Measurements from ENCODE around the gene CEP57.
"Not testable (repeated sequence)": the region's sequence is repeated elsewhere in the genome, so short reads cannot be mapped to it uniquely, and the experiment has no call there.

The CEP57 gene

DNA sequence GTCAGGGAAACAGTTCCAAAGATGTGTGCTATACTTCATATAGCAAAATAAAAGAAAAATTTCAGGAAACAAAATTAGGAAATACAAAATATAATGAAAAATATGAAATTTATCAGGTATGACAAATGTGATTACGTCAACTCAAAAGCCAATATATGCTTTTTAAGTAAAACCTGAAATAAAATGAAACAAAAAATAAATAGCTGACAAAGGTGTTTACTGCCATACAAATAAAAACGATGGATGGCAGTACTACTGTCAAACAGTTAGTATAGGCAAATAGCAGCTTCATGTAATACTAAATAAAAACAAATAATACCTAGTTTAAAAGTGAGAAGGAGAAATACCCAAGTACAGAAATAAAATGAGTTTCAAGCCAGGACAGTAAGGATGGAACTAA is 13.7 kb downstream of the CEP57 start:
- no peak overlapping the region for H3K4me3 ChIP-seq
- no peaks in the 10 kb centered on the region for H3K27me3 ChIP-seq
- peaks cover 0 to 5% (median 0%) of the 10 kb centered on the region in 4 donors for H3K4me1 ChIP-seq
- DNase-seq: no peak
- H3K27ac ChIP-seq: no peak overlapping the region
- peaks cover 10 to 23% (median 22%) of the 10 kb centered on the region in 3 donors for H3K36me3 ChIP-seq
- TF ChIP-seq, protein P1, sequence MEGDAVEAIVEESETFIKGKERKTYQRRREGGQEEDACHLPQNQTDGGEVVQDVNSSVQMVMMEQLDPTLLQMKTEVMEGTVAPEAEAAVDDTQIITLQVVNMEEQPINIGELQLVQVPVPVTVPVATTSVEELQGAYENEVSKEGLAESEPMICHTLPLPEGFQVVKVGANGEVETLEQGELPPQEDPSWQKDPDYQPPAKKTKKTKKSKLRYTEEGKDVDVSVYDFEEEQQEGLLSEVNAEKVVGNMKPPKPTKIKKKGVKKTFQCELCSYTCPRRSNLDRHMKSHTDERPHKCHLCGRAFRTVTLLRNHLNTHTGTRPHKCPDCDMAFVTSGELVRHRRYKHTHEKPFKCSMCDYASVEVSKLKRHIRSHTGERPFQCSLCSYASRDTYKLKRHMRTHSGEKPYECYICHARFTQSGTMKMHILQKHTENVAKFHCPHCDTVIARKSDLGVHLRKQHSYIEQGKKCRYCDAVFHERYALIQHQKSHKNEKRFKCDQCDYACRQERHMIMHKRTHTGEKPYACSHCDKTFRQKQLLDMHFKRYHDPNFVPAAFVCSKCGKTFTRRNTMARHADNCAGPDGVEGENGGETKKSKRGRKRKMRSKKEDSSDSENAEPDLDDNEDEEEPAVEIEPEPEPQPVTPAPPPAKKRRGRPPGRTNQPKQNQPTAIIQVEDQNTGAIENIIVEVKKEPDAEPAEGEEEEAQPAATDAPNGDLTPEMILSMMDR (IDR thresholded peaks at IDR 0.05): no peak
- no peaks in the 10 kb centered on the region for H3K9me3 ChIP-seq
- intact Hi-C loops (cut with DNase I; ENCODE audit: low total_unique reads): no loop called here

DNA sequence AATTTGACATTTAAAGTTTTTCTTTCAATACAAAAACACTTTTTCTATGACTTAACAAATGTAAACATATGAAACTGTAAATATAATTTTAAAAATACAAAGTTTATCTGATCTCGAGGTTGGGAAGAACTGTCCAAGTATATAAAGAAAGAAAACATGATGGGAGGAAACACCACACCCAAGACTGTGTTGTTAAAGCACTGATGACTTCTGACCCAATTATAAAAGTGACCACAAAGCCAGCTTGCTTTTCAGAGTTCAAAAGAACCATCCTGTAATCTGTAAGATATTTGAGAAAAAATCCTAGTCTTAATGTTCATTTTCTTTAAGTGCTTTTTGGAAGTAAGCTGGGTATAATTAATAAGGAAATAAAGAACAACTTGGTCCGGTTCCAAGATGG is 15.6 kb downstream of the CEP57 start:
- intact Hi-C loops (cut with DNase I; ENCODE audit: low total_unique reads): no loop called here
- TF ChIP-seq, protein P1 (IDR thresholded peaks at IDR 0.05): no peak
- no peak overlapping the region for H3K27ac ChIP-seq
- H3K4me3 ChIP-seq: no peak overlapping the region
- H3K9me3 ChIP-seq: no peaks in the 10 kb centered on the region
- no peak for DNase-seq
- peaks cover 0 to 5% (median 0%) of the 10 kb centered on the region in 4 donors for H3K4me1 ChIP-seq
- H3K36me3 ChIP-seq: peaks cover 0 to 12% (median 8%) of the 10 kb centered on the region in 3 donors
- no peaks in the 10 kb centered on the region for H3K27me3 ChIP-seq

DNA sequence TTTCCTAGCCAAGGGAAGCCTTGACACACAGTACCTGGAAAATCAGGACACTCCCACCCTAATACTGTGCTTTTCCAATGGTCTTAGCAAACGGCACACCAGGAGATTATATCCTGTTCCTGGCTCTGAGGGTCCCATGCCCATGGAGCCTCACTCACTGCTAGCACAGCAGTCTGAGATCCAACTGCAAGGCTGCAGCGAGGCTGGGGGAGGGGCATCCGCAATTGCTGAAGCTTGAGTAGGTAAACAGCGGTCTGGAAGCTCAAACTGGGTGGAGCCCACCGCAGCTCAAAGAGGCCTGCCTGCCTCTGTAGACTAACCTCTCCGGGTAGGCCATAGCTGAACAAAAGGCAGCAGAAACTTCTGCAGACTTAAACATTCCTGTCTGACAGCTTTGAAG is 16.2 kb downstream of the CEP57 start:
- peak in 1 of 2 donors; percentile 47 for DNase-seq

DNA sequence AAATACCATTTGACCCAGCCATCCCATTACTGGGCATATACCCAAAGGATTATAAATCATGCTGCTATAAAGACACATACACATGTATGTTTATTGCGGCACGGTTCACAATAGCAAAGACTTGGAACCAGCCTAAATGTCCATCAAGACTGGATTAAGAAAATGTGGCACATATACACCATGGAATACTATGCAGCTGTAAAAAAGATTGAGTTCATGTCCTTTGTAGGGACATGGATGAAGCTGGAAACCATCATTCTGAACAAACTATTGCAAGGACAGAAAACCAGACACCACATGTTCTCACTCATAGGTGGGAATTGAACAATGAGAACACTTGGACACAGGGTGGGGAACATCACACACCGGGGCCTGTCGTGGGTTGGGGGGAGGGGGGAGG is 20.8 kb downstream of the CEP57 start:
- DNase-seq; H3K27ac ChIP-seq; H3K27me3 ChIP-seq; intact Hi-C loops (cut with DNase I; ENCODE audit: low total_unique reads); H3K4me3 ChIP-seq; H3K9me3 ChIP-seq; H3K4me1 ChIP-seq: not testable (repeated sequence)
- H3K36me3 ChIP-seq: peaks cover 0 to 27% (median 10%) of the 10 kb centered on the region in 3 donors

More for the DNA sequence above, 16.2 kb downstream of the CEP57 start:
- intact Hi-C loops (cut with DNase I; ENCODE audit: low total_unique reads); H3K9me3 ChIP-seq; H3K27me3 ChIP-seq; H3K4me3 ChIP-seq; H3K4me1 ChIP-seq; H3K27ac ChIP-seq: not testable (repeated sequence)
- peaks cover 0 to 10% (median 8%) of the 10 kb centered on the region in 3 donors for H3K36me3 ChIP-seq

DNA sequence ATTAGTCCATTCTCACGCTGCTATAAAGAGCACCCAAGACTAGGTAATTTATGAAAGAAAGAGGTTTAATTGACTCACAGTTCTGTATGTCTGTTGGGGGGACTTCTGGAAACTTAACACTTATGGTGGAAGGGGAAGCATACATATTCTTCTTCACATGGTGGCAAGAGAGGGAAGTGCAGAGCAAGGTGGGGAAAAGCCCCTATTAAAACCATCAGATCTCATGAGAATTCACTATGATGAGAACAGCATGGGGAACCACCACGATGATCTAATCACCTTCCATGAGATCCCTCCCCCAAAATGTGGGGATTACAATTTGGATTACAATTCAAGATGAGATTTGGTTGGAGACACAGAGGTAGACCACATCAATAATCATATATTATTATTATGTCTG is 25.7 kb downstream of the CEP57 start:
- Histone ChIP-seq H3K27me3 (no peaks in the 10 kb centered on the region), H3K36me3 (peaks cover 3 to 37% (median 5%) of the 10 kb centered on the region in 3 donors), H3K4me1 (no peaks in the 10 kb centered on the region), H3K4me3 (no peak overlapping the region), H3K27ac (no peak overlapping the region), H3K9me3 (no peaks in the 10 kb centered on the region)
- intact Hi-C loops (cut with DNase I; ENCODE audit: low total_unique reads): no loop called here
- no peak for DNase-seq
- TF ChIP-seq, protein P1 (IDR thresholded peaks at IDR 0.05): no peak

DNA sequence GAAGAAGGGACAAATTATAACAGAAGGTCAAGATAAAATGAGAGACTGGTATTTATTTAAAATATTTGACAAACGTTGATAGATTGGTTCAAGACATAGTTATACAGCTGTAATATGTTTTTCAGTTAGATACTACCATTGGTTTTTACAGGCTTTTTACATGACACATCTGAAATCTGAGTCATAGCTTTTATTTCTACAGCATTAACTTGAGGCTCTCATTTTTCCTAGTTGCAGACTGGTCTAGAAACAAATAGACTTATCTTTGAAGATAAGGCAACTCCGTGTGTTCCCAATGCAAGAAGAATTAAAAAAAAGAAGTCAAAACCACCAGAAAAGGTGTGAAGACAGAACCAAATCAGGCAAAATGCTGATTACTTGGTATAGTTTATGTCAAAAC is 31.3 kb downstream of the CEP57 start:
- DNase-seq: no peak
- Histone ChIP-seq H3K36me3 (peaks cover 3 to 25% (median 5%) of the 10 kb centered on the region in 3 donors), H3K27me3 (no peaks in the 10 kb centered on the region), H3K4me1 (no peaks in the 10 kb centered on the region), H3K27ac (no peak overlapping the region), H3K4me3 (no peak overlapping the region), H3K9me3 (no peaks in the 10 kb centered on the region)
- TF ChIP-seq, protein P1 (IDR thresholded peaks at IDR 0.05): no peak
- intact Hi-C loops (cut with DNase I; ENCODE audit: low total_unique reads): no loop called here

DNA sequence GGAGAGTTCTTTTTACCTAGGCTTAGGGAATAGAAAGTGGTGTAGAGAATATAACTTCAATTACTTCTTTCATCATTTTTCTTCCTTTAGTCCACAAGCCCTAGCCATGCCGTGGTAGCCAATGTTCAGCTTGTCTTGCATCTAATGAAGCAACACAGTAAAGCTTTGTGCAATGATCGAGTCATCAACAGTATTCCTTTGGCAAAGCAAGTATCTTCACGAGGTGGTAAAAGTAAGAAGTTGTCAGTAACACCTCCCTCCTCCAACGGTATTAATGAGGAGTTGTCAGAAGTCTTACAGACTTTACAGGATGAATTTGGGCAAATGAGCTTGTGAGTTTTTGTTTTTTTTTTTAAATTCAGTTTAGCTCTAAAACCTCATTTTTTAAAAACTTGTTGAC is 37.4 kb downstream of the CEP57 start:
- Histone ChIP-seq H3K27me3 (no peaks in the 10 kb centered on the region), H3K4me3 (no peak overlapping the region), H3K9me3 (no peaks in the 10 kb centered on the region), H3K36me3 (peaks cover 27 to 55% (median 31%) of the 10 kb centered on the region in 3 donors), H3K4me1 (no peaks in the 10 kb centered on the region), H3K27ac (no peak overlapping the region)
- no peak for DNase-seq
- intact Hi-C loops (cut with DNase I; ENCODE audit: low total_unique reads): no loop called here
- TF ChIP-seq, protein P1 (IDR thresholded peaks at IDR 0.05): no peak

Data from tibial artery (tissue), 4 donors.